Body of pancreas (tissue), 4 donors: ENCODE results near the gene SYT9. TPM values are rescaled to one million over a fixed set of nuclear protein-coding genes. Genes with fewer than 3 reads are reported as not detected.

Experiments
- ATAC-seq: fragments of 150-250 bp; one replicate; pipeline ENCODE4 v1.9.1; 2016
- DNase-seq, 4 donors: peaks; one replicate each; pipeline ENCODE4 v3.0.0-alpha.2; 2019
- H3K27ac ChIP-seq, 4 donors: fragments of 200-600 bp; sonication (generic); 1 replicate in 3 of 4; 2 replicates in 1 of 4; pipeline versions ENCODE4 v1.5.1 to v1.6.1; 2016 to 2019; ENCODE audit warnings: mild to moderate bottlenecking in 1 of 4, mixed read lengths in 1 of 4, moderate library complexity in 1 of 4
- H3K27me3 ChIP-seq, 2 donors: fragments of 200-600 bp; sonication (generic); one replicate each; pipeline ENCODE4 v1.6.0; 2016; ENCODE audit warnings: mild to moderate bottlenecking in 1 of 2
- H3K36me3 ChIP-seq, 2 donors: fragments of 200-600 bp; sonication (generic); replicated peaks in 1 of 2; 2 replicates each; pipeline ENCODE4 v1.5.1; 2016; ENCODE audit warnings: low read depth in 2 of 2; ENCODE audit not compliant: insufficient read depth in 1 of 2
- H3K4me1 ChIP-seq: fragments of 200-600 bp; sonication (generic); one replicate; pipeline ENCODE4 v1.6.0; 2016
- H3K4me3 ChIP-seq, 2 donors: fragments of 200-600 bp; sonication (generic); 1 replicate in 1 of 2; 2 replicates in 1 of 2; pipeline ENCODE4 v1.5.1; 2016 to 2019
- H3K9me3 ChIP-seq, 3 donors: fragments of 200-600 bp; sonication (generic); 1 replicate in 2 of 3; 2 replicates in 1 of 3; pipeline ENCODE4 v1.5.1; 2016
- POLR2A ChIP-seq, 3 donors: fragments of 450-650 bp; IDR thresholded peaks; one replicate each; pipeline ENCODE4 v1.6.1; 2016; ENCODE audit warnings: antibody characterized with exemption in 3 of 3, mild to moderate bottlenecking in 2 of 3
- WGBS, 2 donors: methylation state at CpG; one replicate each; pipeline ENCODE4 v1.1.5; 2017; 5-methylcytosine and 5-hydroxymethylcytosine counted together
- intact Hi-C: fragments of 100-400 bp; cut with DNase I; formaldehyde crosslinking; loops from one replicate; pipeline ENCODE4 v1.15.1; 2023
- total RNA-seq, 2 donors: library from RNA; depleted of rRNA; stranded (reverse); fragments of >200 nt; gene quantifications; one replicate each; pipeline ENCODE4 v1.1.0, GENCODE V29; 2016
- TF ChIP-seq, protein P1 (sequence below), 7 experiments: fragments of 450-650 bp in 4 of 7; fragments of 200-600 bp in 3 of 7; sonication (generic) in 3 of 7; IDR thresholded peaks; one replicate each; pipeline ENCODE4 v1.5.1; 2016 to 2019; ENCODE audit warnings: antibody characterized with exemption in 7 of 7

SYT9 gene
- total RNA-seq, 2 donors from 2014 or later, result 1.0 TPM; not detected in 1

DNA sequence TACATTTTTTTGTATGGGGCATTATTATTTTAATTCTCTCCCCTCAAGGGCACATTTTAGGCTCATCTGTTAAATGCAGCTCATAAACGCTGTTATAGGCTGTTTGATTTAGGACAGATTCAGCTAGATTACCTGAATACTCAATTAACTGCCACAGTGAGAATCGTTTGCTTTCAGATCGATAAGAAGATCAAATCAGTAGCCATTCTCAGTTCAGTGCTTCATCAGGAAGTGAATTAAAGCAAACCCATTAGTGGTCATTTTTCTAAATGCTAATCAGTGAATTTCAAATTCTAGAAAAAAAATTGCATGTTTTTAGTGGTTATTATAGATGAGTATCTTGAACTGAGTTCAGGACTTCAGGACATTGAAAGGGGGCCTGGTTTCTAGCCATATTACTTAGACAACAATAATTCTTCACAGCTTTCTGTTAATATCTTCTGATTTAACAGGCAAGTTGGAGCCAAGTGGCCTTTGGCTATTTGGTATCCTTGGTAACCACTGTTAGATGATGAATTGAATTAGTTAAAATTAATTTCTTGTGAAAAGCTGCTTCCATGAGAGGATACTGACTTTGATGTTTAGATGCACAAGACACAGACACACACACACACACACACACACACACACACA, 18.6 kb downstream of the SYT9 start:
- DNase-seq (no peak), ATAC-seq (no peak)
- Histone ChIP-seq H3K27me3 (no peaks in the 10 kb centered on the region), H3K4me3 (no peak overlapping the region), H3K36me3 (no peaks in the 10 kb centered on the region), H3K27ac (no peak overlapping the region), H3K4me1 (no peaks in the 10 kb centered on the region), H3K9me3 (no peaks in the 10 kb centered on the region)
- no peak for TF ChIP-seq POLR2A (IDR thresholded peaks at IDR 0.05)
- TF ChIP-seq, protein P1, sequence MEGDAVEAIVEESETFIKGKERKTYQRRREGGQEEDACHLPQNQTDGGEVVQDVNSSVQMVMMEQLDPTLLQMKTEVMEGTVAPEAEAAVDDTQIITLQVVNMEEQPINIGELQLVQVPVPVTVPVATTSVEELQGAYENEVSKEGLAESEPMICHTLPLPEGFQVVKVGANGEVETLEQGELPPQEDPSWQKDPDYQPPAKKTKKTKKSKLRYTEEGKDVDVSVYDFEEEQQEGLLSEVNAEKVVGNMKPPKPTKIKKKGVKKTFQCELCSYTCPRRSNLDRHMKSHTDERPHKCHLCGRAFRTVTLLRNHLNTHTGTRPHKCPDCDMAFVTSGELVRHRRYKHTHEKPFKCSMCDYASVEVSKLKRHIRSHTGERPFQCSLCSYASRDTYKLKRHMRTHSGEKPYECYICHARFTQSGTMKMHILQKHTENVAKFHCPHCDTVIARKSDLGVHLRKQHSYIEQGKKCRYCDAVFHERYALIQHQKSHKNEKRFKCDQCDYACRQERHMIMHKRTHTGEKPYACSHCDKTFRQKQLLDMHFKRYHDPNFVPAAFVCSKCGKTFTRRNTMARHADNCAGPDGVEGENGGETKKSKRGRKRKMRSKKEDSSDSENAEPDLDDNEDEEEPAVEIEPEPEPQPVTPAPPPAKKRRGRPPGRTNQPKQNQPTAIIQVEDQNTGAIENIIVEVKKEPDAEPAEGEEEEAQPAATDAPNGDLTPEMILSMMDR (IDR thresholded peaks at IDR 0.05), result no peak
- intact Hi-C loops, result no loop called here
- 45 to 50% methylated on average over 3 of the region's 3 CpGs for WGBS, 2 donors

DNA sequence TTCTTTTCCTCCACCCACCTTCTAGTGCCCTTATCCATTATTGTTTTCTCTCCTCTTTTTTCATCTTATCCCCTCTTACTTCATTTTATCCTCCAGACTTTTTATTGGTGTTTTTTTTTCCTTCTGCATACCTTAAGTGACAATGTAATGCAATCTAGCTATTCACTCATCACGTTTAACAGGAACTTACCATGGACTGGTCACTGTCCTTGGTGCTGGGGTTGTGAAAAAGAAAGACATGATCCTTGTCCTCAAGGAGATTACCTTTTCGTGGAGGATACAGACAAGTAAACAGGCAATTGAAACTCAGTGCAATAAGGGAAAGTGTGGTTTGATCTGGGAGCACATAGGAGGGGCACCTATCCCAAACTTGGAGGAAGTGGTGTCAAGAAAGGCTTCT, 20.7 kb downstream of the SYT9 start:
- no peak for ATAC-seq
- no peak for DNase-seq
- no peaks in the 10 kb centered on the region for H3K9me3 ChIP-seq
- H3K27ac ChIP-seq, result no peak overlapping the region
- 64 to 67% methylated on average over 2 of the region's 2 CpGs for WGBS, 2 donors
- no peaks in the 10 kb centered on the region for H3K36me3 ChIP-seq
- no peaks in the 10 kb centered on the region for H3K27me3 ChIP-seq
- H3K4me1 ChIP-seq, result no peaks in the 10 kb centered on the region
- intact Hi-C loops, result no loop called here
- TF ChIP-seq POLR2A (IDR thresholded peaks at IDR 0.05), result no peak
- no peak overlapping the region for H3K4me3 ChIP-seq

DNA sequence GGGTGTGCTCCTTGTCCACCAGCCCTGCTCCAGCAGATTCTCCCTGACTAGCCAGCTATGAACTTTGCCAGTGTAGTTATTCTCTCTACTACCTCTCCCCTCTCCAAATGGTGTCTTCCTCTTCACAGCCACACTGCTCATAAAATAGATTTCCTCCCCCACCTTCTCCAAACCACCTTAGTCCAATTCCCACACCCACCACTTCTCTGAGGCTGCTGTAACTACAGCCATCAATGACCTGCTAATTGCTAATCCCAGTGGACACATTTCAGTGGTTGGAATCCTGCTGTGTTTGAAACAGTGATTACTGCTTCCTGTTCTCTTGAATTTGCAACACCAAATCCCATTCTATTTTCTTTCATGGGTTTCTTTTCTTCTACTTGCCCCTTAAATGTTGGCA, 23.4 kb downstream of the SYT9 start:
- TF ChIP-seq, protein P1 (IDR thresholded peaks at IDR 0.05), result no peak
- TF ChIP-seq POLR2A (IDR thresholded peaks at IDR 0.05), result no peak
- Histone ChIP-seq H3K36me3 (no peaks in the 10 kb centered on the region), H3K4me3 (no peak overlapping the region), H3K27ac (no peak overlapping the region), H3K9me3 (no peaks in the 10 kb centered on the region), H3K27me3 (no peaks in the 10 kb centered on the region), H3K4me1 (no peaks in the 10 kb centered on the region)
- intact Hi-C loops, result no loop called here
- ATAC-seq, result no peak
- no peak for DNase-seq

DNA sequence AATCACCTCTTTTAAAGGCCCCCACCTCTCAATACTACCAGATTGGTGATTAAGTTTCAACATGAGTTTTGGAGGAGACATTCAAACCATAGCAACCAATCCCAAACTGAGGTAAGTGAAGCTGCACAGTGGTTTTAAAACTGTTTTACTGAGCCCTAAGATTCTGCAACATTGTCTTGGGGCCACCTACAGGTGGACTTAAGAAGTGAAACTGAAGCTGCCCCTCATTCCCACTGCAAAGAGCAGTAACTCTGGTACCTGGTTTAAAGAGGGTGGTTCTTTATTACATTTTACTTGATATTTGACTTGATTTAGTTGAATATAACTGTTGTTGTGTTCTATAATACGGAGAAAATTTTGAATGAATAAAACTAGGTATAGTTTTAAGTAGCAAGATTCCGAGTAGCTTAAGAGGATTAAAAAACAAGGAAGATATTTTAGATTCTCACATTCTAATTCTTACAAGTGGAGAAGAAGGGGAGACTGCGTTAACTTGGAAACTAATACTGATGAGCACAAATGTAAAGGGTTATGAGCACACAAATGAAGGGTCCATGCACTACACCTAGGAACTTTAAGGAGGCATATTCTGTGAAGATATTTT, 26.7 kb downstream of the SYT9 start:
- no peak overlapping the region for H3K27ac ChIP-seq
- DNase-seq (peak; percentile 5 to 34 (median 18)), ATAC-seq (no peak)
- H3K9me3 ChIP-seq, result no peaks in the 10 kb centered on the region
- no peaks in the 10 kb centered on the region for H3K27me3 ChIP-seq
- intact Hi-C loops, result no loop called here
- WGBS, 2 donors, result 43 to 51% methylated on average over 3 of the region's 3 CpGs
- no peak overlapping the region for H3K4me3 ChIP-seq
- H3K4me1 ChIP-seq, result peaks cover 4% of the 10 kb centered on the region
- TF ChIP-seq, protein P1 (IDR thresholded peaks at IDR 0.05), result peak; percentile 26 to 57 (median 44)
- no peak for TF ChIP-seq POLR2A (IDR thresholded peaks at IDR 0.05)
- H3K36me3 ChIP-seq, result no peaks in the 10 kb centered on the region

DNA sequence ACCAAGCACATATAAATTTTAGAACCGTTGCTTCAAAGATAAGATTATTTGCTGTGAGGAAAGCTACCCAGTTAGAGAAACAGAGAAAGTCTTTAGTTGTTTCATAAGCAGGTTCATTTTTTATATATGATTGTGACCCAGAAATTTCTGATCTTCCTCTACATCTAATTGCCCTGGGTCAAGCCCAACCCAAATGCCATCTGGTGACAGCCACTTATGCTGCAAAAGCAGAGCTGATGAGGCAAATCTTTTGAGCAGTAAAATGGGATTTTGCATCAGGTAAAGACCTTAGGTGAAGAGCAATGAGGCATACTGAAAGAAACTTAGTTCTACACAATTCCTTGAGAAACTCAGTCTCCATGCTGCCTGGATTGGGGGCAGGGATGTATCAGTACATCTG, 28.0 kb downstream of the SYT9 start:
- Histone ChIP-seq H3K27me3 (no peaks in the 10 kb centered on the region), H3K4me3 (no peak overlapping the region), H3K4me1 (peaks cover 4% of the 10 kb centered on the region), H3K9me3 (no peaks in the 10 kb centered on the region), H3K27ac (no peak overlapping the region), H3K36me3 (no peaks in the 10 kb centered on the region)
- WGBS, 2 donors, result 18 to 28% methylated on average over 1 of the region's 1 CpG
- intact Hi-C loops, result no loop called here
- no peak for TF ChIP-seq POLR2A (IDR thresholded peaks at IDR 0.05)
- TF ChIP-seq, protein P1 (IDR thresholded peaks at IDR 0.05), result no peak
- DNase-seq, result no peak
- no peak for ATAC-seq
